ENCODE measurements around the gene TSPAN3.
A peak's percentile ranks its signal among the peaks of the same experiment; 100 is the strongest.

TSPAN3 gene

GRCh38 chr15:77107531-77108355, 36.8 kb upstream of the TSPAN3 start:
- peak; percentile 76 for TF ChIP-seq CTCF (IDR thresholded peaks at IDR 0.05)

- no peak for TF ChIP-seq CTCF (IDR thresholded peaks at IDR 0.05)
Measured at GRCh38 chr15:77107068-77107467, 36.2 kb upstream of the TSPAN3 start.

- TF ChIP-seq CTCF (IDR thresholded peaks at IDR 0.05), result no peak
Measured at GRCh38 chr15:77104155-77104554, 33.2 kb upstream of the TSPAN3 start.

GRCh38 chr15:77099741-77100463, 29.0 kb upstream of the TSPAN3 start:
- no peak for TF ChIP-seq CTCF (IDR thresholded peaks at IDR 0.05)

- no peak for TF ChIP-seq CTCF (IDR thresholded peaks at IDR 0.05)
Measured at GRCh38 chr15:77098572-77098971, 27.7 kb upstream of the TSPAN3 start.

GRCh38 chr15:77097921-77098320, 27.0 kb upstream of the TSPAN3 start:
- TF ChIP-seq CTCF (IDR thresholded peaks at IDR 0.05), result no peak

GRCh38 chr15:77097248-77097721, 26.4 kb upstream of the TSPAN3 start:
- no peak for TF ChIP-seq CTCF (IDR thresholded peaks at IDR 0.05)
